Endothelial cell of umbilical vein (primary cell): Measurements from ENCODE around the gene ST3GAL4. TPM values are rescaled to one million over a fixed set of nuclear protein-coding genes. Genes with fewer than 3 reads are reported as not detected.

Experiments
- BruUV-seq: library from RNA; stranded (reverse); fragments of 400-500 nt; replicated peaks from 2 replicates; lab custom pipeline; 2021; lab: Mats Ljungman, UMichigan
- CTCF ChIA-PET: fragments of 300-600, 350-600 bp; sonication (Branson Sonifier 250); formaldehyde crosslinking; loops from one replicate; lab custom pipeline; 2021; ENCODE audit warnings: antibody characterized with exemption, inconsistent platforms; lab: Charles Lee
- POLR2A ChIA-PET: fragments of 300-600, 350-600 bp; sonication (Branson Sonifier 250); formaldehyde crosslinking; loops from one replicate; lab custom pipeline; 2021; ENCODE audit warnings: antibody characterized with exemption, inconsistent platforms; lab: Charles Lee
- DNase-seq: peaks from one replicate; pipeline ENCODE4 v3.0.0-alpha.2; 2011; ENCODE audit warnings: low read depth, low spot score
- FAIRE-seq: peaks from 2 replicates; lab custom pipeline; 2011; peaks lifted over from hg19 to GRCh38; lab: Jason Lieb, UNC
- H2AFZ ChIP-seq: 2 replicates; pipeline ENCODE4 v1.6.0; 2012; ENCODE audit warnings: low read depth, low read length, control low read depth, inconsistent platforms
- H3K27ac ChIP-seq: 2 replicates; pipeline ENCODE4 v1.5.1; 2011; ENCODE audit warnings: low read depth, mild to moderate bottlenecking, control low read depth, low read length, moderate library complexity; ENCODE audit not compliant: insufficient read depth
- H3K27me3 ChIP-seq, 2 experiments: 2 replicates each; pipeline versions ENCODE4 v1.6.0 to v1.6.1; 2011; ENCODE audit warnings: low read length in 2 of 2, mixed read lengths in 1 of 2; ENCODE audit not compliant: control insufficient read depth in 2 of 2, insufficient read depth in 2 of 2
- H3K36me3 ChIP-seq, 2 experiments: 2 replicates in 1 of 2; 3 replicates in 1 of 2; pipeline ENCODE4 v1.5.1; 2011; ENCODE audit warnings: low read length in 2 of 2, mild to moderate bottlenecking in 1 of 2, moderate library complexity in 1 of 2; ENCODE audit not compliant: control insufficient read depth in 2 of 2, insufficient read depth in 2 of 2; ENCODE audit errors: extremely low read depth in 1 of 2
- H3K4me1 ChIP-seq: 3 replicates; pipeline ENCODE4 v1.5.1; 2011; ENCODE audit warnings: mild to moderate bottlenecking, low read length; ENCODE audit not compliant: control insufficient read depth, insufficient read depth; ENCODE audit errors: extremely low read depth
- H3K4me2 ChIP-seq: 2 replicates; pipeline ENCODE4 v1.6.1; 2011; ENCODE audit warnings: low read length, control low read depth, mixed read lengths; ENCODE audit not compliant: insufficient read depth
- H3K4me3 ChIP-seq, 3 experiments: fragments of 200-600 bp in 1 of 3; sonication (generic), shearing (Covaris generic) in 1 of 3; replicated peaks in 1 of 3; 2 replicates each; pipeline ENCODE4 v1.5.1; 2011 to 2016; ENCODE audit warnings: control low read depth in 3 of 3, low read length in 3 of 3, mild to moderate bottlenecking in 2 of 3, inconsistent platforms in 1 of 3, low read depth in 1 of 3, moderate library complexity in 1 of 3; ENCODE audit not compliant: insufficient read depth in 1 of 3
- H3K79me2 ChIP-seq: 2 replicates; pipeline ENCODE4 v1.6.0; 2012; ENCODE audit warnings: low read length, inconsistent platforms; ENCODE audit not compliant: control insufficient read depth, insufficient read depth
- H3K9ac ChIP-seq: replicated peaks from 2 replicates; pipeline ENCODE3; 2011; ENCODE audit warnings: low read length, control low read depth; ENCODE audit not compliant: insufficient read depth; ENCODE audit errors: extremely low read depth
- H3K9me1 ChIP-seq: replicated peaks from 3 replicates; pipeline ENCODE4 v1.6.0; 2011; ENCODE audit warnings: mild to moderate bottlenecking, low read length; ENCODE audit not compliant: control insufficient read depth, insufficient read depth; ENCODE audit errors: extremely low read depth
- H3K9me3 ChIP-seq: replicated peaks from 2 replicates; pipeline ENCODE4 v1.5.1; 2012; ENCODE audit warnings: low read length, inconsistent platforms; ENCODE audit not compliant: control insufficient read depth, insufficient read depth
- H4K20me1 ChIP-seq: replicated peaks from 2 replicates; pipeline ENCODE3; 2011; ENCODE audit warnings: mild to moderate bottlenecking, low read length; ENCODE audit not compliant: control insufficient read depth, insufficient read depth; ENCODE audit errors: extremely low read depth
- EZH2 ChIP-seq: IDR thresholded peaks from 2 replicates; pipeline ENCODE4 v1.6.1; 2012; ENCODE audit warnings: borderline replicate concordance, low read depth, mild to moderate bottlenecking, moderate library complexity, low read length, inconsistent platforms; ENCODE audit not compliant: severe bottlenecking
- FOS ChIP-seq: IDR thresholded peaks from 2 replicates; pipeline ENCODE4 v1.6.1; 2011; ENCODE audit warnings: mild to moderate bottlenecking, low read length, moderate library complexity, borderline replicate concordance; ENCODE audit not compliant: insufficient read depth
- GATA2 ChIP-seq: IDR thresholded peaks from 2 replicates; pipeline ENCODE4 v1.7.0; 2011; ENCODE audit warnings: low read depth, mild to moderate bottlenecking, moderate library complexity, mixed read lengths, low read length; ENCODE audit not compliant: insufficient read length, insufficient read depth
- JUN ChIP-seq: IDR thresholded peaks from 2 replicates; pipeline ENCODE4 v1.6.1; 2011; ENCODE audit warnings: borderline replicate concordance, low read depth; ENCODE audit not compliant: insufficient read length, insufficient read depth
- MYC ChIP-seq: IDR thresholded peaks from one replicate; pipeline ENCODE4 v1.6.1; 2011; ENCODE audit warnings: mild to moderate bottlenecking, low read depth, low read length
- POLR2A ChIP-seq: IDR thresholded peaks from 2 replicates; pipeline ENCODE4 v1.6.1; 2012; ENCODE audit warnings: low read depth, mild to moderate bottlenecking, control low read depth, low read length
- POLR2AphosphoS5 ChIP-seq: IDR thresholded peaks from 2 replicates; pipeline ENCODE4 v1.6.1; 2012; ENCODE audit warnings: low read depth, mild to moderate bottlenecking, control low read depth, low read length, moderate library complexity; ENCODE audit not compliant: insufficient read depth
- dilution Hi-C: fragments of 300-500 bp; cut with MboI; formaldehyde crosslinking; loops from one replicate; pipeline ENCODE4 v1.15.0; 2019; ENCODE audit warnings: low sequenced_read_pairs; ENCODE audit not compliant: extremely low pct_ligation_motif_present
- intact Hi-C: fragments of 100-400 bp; cut with micrococcal nuclease; formaldehyde crosslinking; loops from one replicate; pipeline ENCODE4 v1.10.0; 2022
- polyA plus RNA-seq, 4 experiments: library from polyadenylated mRNA; depleted of rRNA in 3 of 4; stranded (reverse) in 3 of 4; unstranded in 1 of 4; fragments of >200 nt; gene quantifications; 2 replicates each; pipeline versions ENCODE4 v1.2.1 to v1.2.3, GENCODE V29; 2011 to 2012; ENCODE audit warnings: missing spikeins in 1 of 4
- total RNA-seq: library from RNA; stranded (reverse); gene quantifications from 2 replicates; pipeline ENCODE4 v1.2.3, GENCODE V29; 2021
- TF ChIP-seq, protein P1 (sequence below): IDR thresholded peaks from 2 replicates; pipeline ENCODE4 v1.6.1; 2011; ENCODE audit not compliant: insufficient read depth, insufficient read length

ST3GAL4 gene
- total and polyA plus RNA-seq, 2 donors (not counting 3 experiments of a cell fraction or from before 2014, with no cell fraction given), result 17.7 to 19.4 TPM

DNA sequence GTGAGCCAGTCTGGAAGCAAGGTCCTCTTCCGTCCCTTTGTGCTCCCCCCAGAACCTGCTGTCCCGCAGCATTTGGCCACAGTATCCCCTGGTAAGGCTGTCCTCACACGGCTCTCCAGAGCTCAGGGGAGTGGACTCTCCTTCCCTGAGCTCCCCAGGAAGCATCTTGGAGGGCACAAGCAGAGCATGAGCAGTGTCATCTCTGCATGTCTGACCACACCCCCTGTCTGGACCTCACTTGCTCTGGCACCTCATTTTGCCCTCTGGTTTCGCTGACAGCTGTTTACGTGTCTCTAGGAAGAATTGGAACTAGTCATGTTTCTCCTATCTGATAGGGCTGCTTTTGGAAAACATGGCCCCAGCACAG, 36.1 kb upstream of the ST3GAL4 start:
- H3K36me3 ChIP-seq, result no peaks in the 10 kb centered on the region
- no peaks in the 10 kb centered on the region for H3K27me3 ChIP-seq
- H3K4me1 ChIP-seq, result no peaks in the 10 kb centered on the region
- no peak overlapping the region for H3K4me3 ChIP-seq
- H3K9me1 ChIP-seq, result no peaks in the 10 kb centered on the region
- H4K20me1 ChIP-seq, result no peaks in the 10 kb centered on the region
- no peaks in the 10 kb centered on the region for H3K9me3 ChIP-seq
- H3K79me2 ChIP-seq, result no peaks in the 10 kb centered on the region
- dilution Hi-C loops (no loop called here), intact Hi-C loops (no loop called here)
- no peak overlapping the region for H2AFZ ChIP-seq
- CTCF ChIA-PET, result interaction anchor here (1.3 to 2.7 kb wide), 7 partner anchors 9 to 161 kb away, joined by 3 to 18 read pairs (median 4); no protein-coding TSS in a partner anchor
- no peak overlapping the region for H3K4me2 ChIP-seq
- BruUV-seq, result no TSS peak
- TF ChIP-seq EZH2, result no peak
- no peak for TF ChIP-seq MYC
- TF ChIP-seq GATA2, result no peak
- no peak for TF ChIP-seq POLR2A
- TF ChIP-seq FOS, result no peak
- TF ChIP-seq JUN, result no peak
- TF ChIP-seq, protein P1, sequence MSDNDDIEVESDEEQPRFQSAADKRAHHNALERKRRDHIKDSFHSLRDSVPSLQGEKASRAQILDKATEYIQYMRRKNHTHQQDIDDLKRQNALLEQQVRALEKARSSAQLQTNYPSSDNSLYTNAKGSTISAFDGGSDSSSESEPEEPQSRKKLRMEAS, result no peak
- TF ChIP-seq POLR2AphosphoS5, result no peak
- DNase-seq (no peak), FAIRE-seq (no peak)
- POLR2A ChIA-PET, result no interaction called here
- H3K27ac ChIP-seq, result no peak overlapping the region
- no peak overlapping the region for H3K9ac ChIP-seq

DNA sequence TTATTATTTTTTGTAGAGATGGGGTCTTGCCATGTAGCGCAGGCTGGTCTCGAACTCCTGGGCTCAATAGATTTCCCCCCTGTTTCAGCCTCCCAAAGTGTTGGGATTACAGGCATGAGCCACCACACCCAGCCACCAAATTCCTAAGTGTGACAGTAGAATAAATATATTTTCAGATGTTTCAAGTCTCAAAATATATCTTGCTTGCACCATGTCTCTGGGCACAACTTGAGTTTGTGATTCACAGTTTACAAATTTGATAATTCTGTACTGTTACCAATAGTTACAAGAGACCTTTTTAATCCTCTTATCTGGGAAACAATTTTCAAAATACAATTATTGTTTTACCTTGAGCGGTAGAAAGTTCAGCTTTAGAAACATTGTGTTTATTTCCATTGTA, 32.5 kb upstream of the ST3GAL4 start:
- no peak overlapping the region for H3K27ac ChIP-seq
- H3K4me3 ChIP-seq, result no peak overlapping the region
- no TSS peak for BruUV-seq
- no peaks in the 10 kb centered on the region for H4K20me1 ChIP-seq
- DNase-seq, result no peak
- dilution Hi-C loops, result no loop called here
- CTCF ChIA-PET, result interaction anchor here (1.0 kb wide), 1 partner anchor 158 kb away, joined by 3 read pairs; no protein-coding TSS in a partner anchor
- H3K27me3 ChIP-seq, result no peaks in the 10 kb centered on the region
- H3K9ac ChIP-seq, result no peak overlapping the region
- H3K36me3 ChIP-seq, result no peaks in the 10 kb centered on the region
- H3K9me1 ChIP-seq, result no peaks in the 10 kb centered on the region
- no peak overlapping the region for H3K4me2 ChIP-seq
- POLR2A ChIA-PET, result no interaction called here
- TF ChIP-seq POLR2AphosphoS5 (no peak), EZH2 (no peak), MYC (no peak), GATA2 (no peak), POLR2A (no peak)
- TF ChIP-seq, protein P1, result no peak
- intact Hi-C loops, result no loop called here
- no peaks in the 10 kb centered on the region for H3K9me3 ChIP-seq
- H3K4me1 ChIP-seq, result no peaks in the 10 kb centered on the region
- no peak for FAIRE-seq
- no peak overlapping the region for H2AFZ ChIP-seq
- no peaks in the 10 kb centered on the region for H3K79me2 ChIP-seq
